LNCaP clone FGC (cell line): ENCODE data around the gene CACNA2D3.
A peak's percentile ranks its signal among the peaks of the same experiment; 100 is the strongest.

Source experiments
- DNase-seq: peaks from one replicate; pipeline ENCODE4 v3.0.0-alpha.2; 2011; ENCODE audit warnings: low read depth
- H3K4me3 ChIP-seq: 2 replicates; pipeline ENCODE4 v1.5.1; 2011; ENCODE audit warnings: mild to moderate bottlenecking, low read depth, low read length, control low read depth
- TF ChIP-seq, protein P1 (sequence below): IDR thresholded peaks from 2 replicates; pipeline ENCODE4 v1.5.1; 2012; ENCODE audit warnings: mild to moderate bottlenecking; ENCODE audit not compliant: control insufficient read depth, insufficient read depth; ENCODE audit errors: extremely low read depth

CACNA2D3 gene

GRCh38 chr3:54853573-54854404, 731.4 kb downstream of the CACNA2D3 start:
- TF ChIP-seq, protein P1, sequence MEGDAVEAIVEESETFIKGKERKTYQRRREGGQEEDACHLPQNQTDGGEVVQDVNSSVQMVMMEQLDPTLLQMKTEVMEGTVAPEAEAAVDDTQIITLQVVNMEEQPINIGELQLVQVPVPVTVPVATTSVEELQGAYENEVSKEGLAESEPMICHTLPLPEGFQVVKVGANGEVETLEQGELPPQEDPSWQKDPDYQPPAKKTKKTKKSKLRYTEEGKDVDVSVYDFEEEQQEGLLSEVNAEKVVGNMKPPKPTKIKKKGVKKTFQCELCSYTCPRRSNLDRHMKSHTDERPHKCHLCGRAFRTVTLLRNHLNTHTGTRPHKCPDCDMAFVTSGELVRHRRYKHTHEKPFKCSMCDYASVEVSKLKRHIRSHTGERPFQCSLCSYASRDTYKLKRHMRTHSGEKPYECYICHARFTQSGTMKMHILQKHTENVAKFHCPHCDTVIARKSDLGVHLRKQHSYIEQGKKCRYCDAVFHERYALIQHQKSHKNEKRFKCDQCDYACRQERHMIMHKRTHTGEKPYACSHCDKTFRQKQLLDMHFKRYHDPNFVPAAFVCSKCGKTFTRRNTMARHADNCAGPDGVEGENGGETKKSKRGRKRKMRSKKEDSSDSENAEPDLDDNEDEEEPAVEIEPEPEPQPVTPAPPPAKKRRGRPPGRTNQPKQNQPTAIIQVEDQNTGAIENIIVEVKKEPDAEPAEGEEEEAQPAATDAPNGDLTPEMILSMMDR, result peak; percentile 90
- DNase-seq, result no peak
- H3K4me3 ChIP-seq, result no peak overlapping the region

GRCh38 chr3:54856271-54856670, 733.9 kb downstream of the CACNA2D3 start:
- no peak for DNase-seq
- no peak overlapping the region for H3K4me3 ChIP-seq
- TF ChIP-seq, protein P1, result no peak

DNA sequence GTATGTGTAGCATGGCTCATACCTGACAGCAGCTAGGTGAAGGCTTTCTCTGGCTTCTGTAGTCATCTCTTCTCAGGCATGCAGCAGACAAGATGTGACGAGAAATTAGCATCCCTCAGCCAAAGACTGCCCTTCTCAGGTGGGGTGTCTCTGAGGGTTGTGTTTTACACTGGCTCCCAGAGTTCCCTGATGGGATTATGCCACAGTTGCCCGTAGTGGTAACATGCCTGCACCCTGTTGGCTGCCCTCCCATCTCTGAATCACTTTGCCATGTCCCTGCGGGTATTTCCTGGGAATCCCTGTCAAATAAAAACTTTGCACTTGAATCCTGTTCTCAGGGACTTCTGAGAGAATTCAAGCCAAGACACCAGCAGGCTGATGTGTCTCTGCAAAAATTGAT, 735.0 kb downstream of the CACNA2D3 start:
- no peak for DNase-seq
- no peak overlapping the region for H3K4me3 ChIP-seq
- TF ChIP-seq, protein P1, result no peak

DNA sequence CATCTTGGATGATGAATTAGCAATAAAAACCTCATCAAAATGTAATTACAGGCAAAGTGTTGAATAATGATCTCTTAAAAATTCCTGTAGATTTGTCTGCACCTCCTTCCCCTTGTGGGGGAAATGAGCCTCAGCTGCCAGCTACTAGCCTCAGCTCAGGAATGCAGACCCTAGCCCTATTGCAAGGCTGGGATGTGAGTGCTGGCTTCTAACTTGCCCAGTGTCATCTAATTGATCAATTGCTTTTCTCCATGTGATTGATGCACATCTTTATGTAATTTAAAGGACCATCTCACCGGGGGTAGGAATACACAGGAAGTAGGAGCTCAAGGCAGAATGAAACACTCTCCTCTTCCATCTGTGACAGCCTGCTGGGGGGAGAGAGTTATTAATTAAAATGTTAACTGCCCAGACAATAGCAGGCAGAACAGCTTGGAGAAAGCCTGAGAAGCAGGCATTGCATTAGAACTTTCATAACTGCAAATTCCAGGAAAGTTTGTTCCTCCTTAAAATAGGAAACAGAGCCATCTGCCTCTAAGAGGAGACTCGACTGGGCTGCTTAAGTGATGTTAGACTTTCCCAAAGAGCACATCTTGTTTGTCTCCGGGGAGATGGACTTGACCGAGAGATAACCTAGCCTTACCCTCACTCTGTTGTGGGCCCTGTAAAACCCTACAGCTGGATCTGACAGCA, 735.9 kb downstream of the CACNA2D3 start:
- no peak overlapping the region for H3K4me3 ChIP-seq
- TF ChIP-seq, protein P1, result no peak
- DNase-seq, result no peak

- no peak for DNase-seq
- H3K4me3 ChIP-seq, result no peak overlapping the region
- TF ChIP-seq, protein P1, result no peak
Observed at GRCh38 chr3:54859184-54859583, 736.8 kb downstream of the CACNA2D3 start.

DNA sequence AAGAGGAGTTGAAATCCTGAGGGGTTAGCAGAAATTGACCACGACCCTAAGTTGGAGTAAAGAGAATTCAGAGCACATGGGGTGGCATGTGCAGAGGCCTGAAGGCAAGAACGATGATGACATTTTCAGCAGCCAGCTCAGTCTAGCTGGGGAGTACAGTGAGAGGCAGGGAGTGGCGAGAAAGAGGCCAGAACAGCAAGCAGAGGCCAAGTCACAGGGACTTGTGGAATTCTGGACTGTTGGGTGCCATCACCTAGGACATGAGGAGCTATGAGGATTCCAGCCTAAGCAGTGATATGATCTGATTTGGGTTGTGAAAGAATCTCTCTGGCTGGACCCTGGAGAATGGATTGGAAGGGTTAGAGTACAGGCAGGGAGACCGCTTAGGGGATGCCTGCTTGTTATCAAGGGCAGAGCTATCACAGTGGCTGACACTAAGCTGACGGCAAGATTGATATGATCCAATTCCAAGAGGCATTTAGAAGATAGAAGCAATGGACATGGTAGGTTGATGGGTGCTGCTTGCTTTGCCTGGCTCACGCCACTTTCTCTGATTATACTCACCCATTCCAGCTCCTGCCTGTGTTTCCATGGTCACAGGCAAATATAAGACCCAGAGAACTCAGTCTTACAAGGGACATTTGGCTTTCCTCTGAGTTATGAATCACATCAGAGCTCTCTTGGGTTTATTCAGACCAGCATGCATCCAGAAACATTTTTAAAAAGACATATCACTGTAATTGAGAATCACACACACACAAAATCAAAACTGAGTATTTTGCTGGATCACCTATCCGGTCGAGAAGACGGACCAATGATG, 739.1 kb downstream of the CACNA2D3 start:
- TF ChIP-seq, protein P1, result no peak
- H3K4me3 ChIP-seq, result no peak overlapping the region
- no peak for DNase-seq
